NCI-H2107 treated with DMSO at 0.1 percent for 48 hours (cell line): ENCODE data around the gene KCNJ5.

ENCODE experiments used
- DNase-seq: peaks from one replicate; lab custom pipeline; 2025; ENCODE audit not compliant: unreplicated experiment; lab: John Stamatoyannopoulos, UW

Gene KCNJ5

DNA sequence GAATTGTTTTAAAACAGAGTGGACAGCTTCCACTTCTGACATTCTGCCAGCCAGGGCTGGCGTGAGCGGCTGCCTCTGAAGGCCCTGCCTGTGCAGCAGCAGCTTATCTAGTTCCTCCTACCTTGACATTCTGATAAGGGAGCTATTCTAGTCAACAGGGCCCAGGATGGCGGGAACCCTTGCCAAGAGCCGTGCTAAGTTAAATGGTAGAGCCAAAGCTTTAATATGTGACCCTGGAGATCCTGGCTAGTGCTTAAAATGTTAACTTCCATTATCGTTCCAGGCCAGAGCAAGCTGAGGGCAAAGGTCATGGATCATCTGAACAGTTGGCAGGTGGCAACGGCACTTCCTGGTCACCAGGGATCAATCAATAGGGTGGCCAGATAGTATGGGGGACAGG lies 3.5 kb downstream of the KCNJ5 start:
- no peak for DNase-seq

DNA sequence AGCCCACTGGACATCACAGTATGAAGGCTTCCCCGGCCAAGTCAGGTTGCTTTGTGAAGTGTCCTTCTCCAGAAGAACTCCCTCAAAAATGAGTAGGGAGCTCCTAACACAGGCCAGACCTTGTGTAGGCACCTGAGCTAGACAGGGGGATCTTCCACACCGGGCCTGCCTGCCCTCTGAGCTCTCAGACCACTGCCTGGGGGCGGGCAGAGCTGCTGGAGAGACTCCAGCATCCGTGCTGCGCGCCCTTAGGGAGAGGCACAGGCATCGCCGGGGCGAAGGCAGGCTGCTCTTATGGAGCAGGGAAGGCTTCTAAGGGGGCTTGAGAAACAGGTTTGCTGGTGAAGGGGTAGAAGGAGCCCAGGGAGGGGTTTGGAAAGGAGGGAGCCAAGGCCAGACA lies 4.4 kb downstream of the KCNJ5 start:
- no peak for DNase-seq

DNA sequence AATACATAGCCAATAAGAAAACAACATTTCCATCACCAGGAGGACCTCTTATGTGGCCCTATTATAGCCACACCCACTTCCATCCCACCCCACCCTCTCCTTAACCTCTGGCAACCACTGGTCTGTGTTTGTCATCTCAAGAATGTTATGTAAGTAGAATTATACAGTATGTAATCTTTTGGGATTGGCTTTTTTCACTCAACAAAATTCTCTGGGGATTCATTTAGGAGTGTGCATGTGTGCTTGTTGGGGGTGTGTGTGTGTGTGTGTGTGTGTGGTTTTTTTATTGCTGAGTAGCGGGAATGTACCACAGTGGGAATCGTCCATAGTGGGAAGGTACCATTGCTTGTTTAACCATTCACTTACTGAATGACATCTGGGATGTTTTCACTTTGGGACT lies 5.2 kb downstream of the KCNJ5 start:
- DNase-seq: no peak

DNA sequence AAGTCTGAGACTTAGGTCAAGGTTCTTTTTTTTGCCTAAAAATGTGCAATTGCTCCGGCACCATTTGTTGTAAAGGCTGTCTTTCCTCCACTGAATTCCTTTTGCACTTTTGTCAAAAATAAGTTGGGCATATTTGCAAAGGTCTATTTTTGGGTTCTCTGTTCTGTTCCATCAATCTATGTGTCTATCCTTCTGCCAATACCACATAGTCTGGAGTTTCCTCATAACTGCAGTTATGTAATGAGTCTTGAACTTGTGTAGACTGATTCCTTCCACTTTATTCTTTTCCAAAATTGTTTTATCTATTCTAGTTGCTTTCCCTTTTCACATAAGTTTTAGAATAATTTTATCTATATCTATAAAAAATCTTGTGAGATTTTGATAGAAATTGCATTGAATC lies 6.7 kb downstream of the KCNJ5 start:
- no peak for DNase-seq

DNA sequence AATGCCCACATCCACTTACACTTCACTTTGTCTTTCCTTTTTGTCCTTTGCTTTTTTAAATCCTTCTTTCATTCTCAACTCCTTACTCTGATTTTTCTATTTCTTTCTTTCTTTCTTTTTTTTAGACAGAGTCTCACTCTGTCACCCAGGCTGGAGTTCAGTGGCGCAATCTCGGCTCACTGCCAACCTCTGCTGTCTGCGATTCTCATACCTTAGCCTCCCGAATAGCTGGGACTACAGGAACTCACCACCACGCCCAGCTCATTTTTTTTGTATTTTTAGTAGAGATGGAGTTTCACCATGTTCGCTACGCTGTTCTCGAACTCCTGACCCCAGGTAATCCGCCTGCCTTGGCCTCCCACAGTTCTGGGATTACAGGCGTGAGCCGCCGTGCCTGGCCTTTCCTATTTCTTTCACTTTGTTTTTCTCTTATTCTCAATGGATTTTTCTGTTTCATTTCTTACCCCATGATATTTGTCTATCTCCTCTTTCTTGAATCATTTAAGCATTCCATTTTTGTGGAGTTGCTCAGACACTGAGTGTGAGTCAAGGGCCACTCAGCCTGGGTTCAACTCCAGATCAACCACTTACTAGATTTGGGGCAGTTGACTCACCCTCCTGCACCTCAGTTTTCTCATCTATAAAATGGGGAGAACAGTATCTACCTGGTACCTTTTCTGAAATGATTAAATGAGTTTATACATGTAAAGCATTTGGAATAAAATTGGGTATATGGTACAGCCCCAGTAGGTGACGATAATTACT lies 7.6 kb downstream of the KCNJ5 start:
- DNase-seq: no peak

DNA sequence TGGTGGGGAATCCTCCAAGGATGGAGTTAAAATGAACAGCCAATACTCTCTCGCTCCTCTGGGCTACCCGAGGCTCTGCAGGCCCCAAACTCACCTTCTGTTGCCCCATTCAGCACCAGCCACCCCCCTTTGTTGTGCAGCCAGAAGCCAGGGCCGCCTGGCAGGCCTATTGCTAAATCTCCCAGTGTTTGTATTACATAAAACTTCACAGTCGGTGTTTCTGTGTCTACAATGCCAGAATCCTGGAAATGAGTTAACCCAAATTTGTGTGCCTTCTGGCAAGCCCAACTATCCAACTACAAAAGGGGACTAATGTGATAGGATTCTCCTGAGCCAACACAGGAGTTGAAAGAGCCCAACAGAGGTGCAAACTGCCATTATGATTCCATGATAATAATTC lies 9.3 kb downstream of the KCNJ5 start:
- no peak for DNase-seq

DNA sequence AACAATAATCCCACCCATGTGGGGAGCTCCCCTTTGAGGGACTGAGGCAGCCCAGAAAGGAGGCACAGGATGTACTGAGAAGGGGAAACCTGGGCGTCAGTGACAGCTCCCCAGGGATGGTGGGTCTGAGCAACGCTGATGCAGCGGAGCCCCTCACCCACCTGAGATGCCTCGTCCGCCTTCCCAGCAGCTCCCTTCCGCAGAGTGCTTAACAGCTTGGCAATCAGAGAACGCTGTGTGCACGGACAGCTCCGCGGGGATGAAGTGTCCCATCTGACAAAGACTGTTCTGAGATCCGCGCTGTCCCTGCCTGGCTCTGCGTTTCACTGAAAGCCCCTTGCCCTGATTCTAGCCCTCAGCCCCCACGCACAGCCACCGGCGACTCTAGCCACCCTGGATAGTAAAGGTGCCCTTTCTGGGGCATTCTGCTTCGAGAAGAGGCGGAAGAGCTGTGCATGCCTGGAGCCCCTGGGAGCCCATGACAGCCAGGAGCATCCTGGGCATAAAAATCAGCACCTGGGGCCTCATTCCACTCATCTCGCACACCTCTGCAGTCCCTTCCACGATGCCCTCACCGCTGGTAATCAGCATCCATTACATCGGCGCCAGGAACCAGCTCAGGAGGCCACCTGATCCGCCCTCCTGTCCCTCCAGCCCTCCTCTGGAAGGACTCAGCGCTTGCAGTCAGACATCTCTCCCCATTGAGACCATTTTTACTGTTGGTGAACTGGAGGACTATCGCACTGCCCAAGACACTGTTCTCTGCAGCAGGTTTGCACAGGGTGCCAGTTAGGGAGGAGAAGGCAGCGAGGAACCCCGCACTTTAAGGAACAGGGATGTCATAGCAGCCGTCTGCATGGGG lies 10.7 kb downstream of the KCNJ5 start:
- no peak for DNase-seq

DNA sequence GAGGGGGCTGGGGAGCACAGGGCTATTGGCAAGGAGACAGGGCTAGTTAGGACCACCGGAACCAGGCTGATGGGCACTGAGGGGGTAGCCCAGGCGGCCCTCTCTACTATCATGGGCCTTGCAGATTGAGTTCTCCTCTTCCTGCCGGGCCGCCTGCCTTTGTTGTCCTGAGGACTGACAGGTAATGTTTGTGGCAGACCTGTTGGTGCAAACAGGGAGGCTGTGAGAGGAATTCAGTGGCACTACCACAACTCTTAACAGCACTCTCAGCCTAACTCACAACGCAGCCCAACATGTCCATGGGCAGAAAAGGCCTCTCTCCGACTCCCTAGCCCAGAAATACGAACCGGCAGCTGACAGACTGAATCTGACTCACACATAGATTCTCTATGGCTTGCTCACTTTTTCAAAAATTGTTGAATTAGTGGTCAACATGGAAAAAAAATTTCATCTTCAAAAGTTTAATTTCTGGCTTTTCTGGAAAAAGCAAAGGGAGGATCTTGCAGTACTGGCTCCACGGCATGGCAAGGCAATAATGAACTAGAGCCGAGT lies 11.4 kb downstream of the KCNJ5 start:
- DNase-seq: no peak

DNA sequence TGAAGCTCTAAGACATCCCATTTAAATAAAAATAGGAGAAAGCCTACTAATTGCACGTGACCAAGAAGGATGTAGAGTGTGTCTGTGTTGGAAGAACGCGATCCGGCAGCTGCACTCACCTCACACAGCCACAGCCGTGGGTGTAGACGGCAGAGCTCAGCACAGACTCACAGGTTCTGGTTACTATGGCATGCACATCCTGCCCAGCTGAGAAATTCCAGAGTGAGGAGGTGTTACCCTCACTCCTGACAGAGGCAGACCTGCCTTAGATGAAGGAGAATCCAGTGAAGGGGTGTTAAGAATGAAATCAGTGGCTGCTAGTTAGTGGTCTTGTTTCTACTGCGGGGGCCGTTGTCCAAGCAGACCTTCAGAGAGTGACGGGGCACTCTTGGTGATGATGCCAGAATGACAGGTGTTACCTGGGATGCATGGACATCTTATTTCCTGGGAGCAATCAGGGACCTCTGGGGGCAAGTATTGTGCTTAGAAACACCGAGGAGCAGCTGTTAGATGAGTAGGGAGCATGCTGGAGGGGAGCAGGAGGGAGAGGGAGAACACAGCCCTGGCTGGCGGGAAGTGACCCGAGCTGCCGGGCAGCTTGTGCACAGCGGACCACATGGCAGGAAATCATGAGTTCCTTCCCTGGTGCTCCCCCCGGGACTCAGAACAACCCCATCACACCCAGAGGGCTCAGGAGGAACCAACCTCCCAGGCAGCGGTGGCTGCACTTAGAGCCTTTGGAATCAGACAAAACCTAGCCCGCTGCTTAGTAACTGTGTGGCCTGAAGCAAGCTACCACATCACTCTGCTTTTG lies 12.3 kb downstream of the KCNJ5 start:
- DNase-seq: no peak

DNA sequence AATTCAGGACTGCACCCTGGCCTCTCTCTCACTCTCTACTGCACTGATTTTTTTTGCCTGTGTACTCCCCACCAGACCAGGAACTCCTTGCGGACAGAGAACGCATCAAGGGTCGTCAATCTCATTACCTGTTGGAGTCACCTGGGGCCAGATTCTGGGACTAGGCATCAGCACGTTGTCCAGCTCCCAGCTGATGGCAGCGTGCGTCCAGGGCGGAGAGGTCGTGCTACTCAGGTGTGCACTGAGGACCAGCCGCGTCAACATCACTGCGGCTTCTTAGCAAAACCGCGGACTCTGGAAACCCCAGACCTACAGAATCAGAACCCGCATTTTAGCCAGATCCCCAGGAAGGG lies 13.1 kb downstream of the KCNJ5 start:
- no peak for DNase-seq

DNA sequence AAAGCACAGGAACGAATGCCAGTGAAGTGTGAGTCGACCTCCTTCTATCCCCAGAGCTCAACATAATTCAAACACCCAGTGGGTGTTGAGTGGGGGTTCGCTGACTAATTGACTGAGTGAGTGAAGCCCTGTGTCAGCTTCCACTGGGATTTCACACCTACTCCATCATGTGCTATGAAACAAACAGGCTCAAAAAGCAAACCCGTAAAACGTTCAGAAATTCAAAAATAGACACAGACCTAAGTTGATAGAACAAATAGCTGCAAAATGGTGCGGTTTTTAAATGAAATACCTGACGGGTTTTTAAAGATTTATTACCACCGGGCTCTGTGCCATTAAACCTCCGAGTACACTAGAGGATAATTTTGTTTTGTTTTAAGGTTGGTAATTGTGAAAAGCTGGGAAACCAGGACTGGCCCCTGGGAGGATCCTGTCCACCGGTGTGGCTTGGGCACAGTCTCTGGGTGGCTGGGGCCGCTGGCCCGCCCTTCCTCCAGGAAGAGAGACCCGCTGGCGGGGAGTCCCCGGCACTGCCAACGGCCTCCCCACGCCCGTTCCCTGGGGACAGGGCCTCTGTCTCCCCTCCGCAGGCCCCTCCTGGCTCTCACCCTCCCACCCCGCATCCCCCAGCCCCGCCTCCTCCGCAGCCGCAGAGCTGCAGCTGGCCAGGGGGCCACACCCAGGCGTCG lies 13.6 kb downstream of the KCNJ5 start:
- DNase-seq: no peak

DNA sequence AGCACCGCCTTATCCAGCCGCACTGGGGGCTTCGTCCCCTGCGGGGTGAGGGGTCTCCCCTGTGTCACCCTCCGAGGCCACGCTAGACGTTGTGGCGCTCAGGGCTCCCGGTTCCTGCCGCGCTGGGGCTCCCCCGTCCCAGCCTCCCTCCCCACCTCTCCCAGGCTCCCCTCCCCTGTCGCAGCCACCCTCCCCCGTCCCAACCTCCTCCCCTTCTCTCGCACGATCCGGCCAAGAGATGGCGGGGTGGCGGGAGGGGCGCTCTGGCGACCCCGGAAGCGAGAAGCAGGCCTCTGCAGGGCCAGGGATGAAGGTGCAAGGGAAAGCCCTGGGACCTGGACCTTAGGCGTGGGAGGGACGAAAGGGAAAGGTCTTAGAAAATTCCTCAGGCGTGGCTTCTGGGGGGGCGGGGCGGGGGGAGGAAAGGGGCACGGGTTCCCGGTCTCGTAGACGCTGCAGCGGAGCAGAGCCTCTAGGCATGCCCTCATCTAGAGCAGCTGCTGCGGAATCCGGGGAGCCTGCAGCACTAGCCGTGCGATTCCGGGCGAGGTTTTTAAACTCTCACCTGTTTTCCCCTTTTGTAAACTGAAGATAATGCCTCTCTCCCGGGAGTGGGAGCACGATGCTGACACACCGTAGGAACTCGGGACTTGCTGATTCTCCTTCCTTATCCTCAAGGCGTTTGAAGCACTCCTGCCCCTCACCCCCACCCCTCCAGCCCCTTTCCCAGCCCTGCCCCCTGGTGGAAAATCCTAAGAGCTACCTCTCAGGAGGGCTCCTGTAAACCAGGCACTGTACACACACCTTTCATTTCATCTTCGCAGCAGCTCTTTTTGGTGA lies 14.4 kb downstream of the KCNJ5 start:
- DNase-seq: peak; percentile 52

DNA sequence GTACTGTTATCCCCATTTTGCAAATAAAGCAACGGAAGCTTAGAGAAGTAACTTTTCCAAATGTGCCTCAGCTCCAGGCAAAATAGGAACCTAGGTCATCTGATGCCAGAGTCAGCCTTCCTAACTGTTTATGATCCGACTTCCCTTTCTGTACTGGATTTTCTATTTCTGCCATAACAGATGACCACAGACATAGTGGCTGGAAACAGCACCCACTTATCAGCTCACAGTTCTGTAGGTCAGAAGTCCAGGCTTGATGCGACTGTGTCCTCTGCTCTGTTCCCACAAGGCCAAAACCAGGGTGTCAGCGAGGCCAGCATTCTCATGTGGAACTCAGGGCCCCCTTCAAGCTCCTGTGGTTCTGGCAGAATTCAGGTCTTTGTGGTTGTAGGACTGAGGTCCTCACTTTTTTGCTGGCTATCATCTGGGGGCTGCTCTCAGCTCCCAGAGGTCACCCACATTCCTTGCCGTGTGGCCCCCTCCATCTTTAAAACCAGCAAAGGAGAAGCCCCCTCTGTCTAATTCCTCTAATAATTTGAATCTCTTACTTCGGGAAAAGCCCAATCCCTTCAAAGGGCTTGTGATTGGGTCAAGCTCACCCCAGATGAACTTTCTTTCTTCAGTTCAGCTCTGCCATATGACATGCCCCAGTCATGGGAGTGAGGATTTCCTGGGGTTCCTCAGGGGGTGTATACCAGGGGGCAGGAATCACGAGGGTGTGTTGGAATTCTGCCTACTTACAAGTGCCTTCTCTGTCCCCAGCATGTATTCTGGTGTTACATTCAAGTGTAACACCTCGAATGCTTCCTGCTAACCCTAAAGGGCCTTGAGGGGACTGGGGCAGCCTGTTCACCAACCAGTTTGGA lies 15.3 kb downstream of the KCNJ5 start:
- no peak for DNase-seq

DNA sequence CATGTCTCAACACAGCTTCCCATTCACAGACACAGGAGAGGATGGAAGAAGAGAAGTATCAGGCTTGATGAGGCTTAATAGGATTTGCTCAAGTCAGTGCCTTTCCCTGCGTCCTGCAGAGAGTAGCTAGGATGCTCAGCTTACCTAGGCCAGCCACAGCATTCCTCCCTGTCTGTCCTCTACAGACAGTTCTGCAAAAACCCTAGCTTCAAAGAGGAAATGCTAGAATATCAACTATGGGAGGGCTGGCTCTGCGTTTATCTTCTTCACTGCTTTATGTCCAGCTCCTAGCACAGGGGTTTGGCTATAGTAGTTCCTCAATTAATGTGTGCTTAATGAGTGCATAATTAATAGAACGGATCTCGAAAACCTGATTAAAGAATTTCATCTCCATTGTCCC lies 16.4 kb downstream of the KCNJ5 start:
- no peak for DNase-seq

DNA sequence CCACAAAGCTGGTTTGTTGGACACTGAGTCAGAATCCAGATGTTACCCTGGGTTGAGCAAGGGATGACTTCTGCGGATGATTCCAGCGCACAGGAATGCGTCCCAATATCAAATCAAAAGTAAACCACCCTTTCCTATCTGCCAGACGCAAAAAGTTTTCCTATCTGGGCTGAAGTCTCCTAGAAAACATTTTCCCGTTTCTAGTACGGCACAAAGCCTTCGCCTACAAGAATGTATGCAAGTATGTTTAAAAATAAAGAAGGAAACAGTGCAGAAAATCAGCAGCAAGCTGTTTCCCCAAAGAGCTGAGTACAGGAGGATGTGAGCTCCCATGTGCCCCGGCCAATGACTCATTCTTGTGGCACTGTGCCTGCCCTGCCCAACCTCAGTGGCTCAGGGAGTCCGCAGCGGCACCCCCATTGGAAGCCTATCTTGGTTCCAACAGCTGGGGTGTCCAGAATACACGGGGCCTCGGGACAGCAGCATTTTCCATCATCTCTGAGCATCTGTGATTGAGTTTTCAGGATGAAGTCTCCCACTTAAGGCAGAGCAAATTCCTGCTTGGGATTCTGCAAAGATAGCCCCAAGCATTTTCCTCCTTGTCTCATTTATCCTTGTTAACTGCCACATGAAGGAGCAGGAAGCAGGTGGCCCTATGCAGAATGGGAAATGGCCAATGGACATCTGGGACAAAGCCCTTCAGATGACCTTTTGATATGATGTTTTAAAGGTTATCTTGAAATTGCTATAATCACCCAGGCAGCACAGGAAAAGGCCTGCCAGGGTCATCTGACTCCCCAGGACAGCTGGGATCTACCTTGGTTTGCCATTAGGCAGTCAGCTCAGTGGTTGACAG lies 17.5 kb downstream of the KCNJ5 start:
- DNase-seq: no peak

DNA sequence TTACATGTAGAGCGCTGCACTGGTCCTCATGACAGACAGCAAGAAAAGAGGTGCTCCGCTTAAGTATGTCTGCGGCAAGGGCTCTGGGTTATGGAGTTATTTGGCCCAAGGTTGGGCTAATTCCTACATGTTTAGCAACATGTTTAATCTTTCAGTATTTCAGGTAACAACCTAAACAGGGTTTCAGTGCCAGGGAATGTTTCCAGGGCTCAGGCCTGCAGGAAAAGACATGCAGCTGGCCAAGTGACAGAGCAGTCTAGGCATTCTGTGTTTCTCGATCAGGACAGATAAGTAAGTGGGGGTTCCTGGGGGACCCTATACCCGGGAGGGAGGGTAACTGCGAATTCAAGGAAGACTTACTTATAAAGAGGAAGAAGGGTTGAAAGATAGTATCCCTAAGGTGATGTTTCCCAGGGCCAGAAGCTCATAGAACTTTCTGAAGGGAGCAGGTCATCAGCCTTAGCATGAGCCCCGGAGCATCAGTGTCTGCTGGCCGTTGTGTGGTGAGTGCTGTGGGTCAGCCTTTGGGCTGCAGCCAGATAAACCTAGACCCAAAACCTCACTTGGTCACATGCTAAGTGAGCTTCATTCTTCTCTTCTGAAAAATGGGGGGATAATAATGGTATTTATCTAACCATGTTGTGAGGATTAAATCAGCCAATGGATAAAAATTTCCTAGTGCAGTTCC lies 18.4 kb downstream of the KCNJ5 start:
- no peak for DNase-seq

DNA sequence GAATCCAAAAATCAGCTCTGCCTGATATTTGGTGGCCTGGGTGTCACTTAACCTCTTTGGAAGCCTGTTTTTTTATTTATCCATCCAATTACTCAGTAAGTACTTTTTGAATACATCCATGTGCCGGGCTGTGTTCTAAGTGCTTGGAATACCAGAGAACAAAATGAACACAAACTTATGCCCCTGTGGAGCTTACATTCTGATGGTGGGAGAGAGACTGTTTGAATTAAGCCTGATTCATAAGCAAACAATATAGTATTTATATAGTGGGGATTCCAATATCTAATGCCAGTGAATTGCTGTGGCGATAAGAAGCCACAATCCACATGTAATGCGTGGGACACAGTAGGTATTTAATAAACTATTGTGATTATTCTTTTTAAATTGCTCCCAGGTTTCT lies 19.4 kb downstream of the KCNJ5 start:
- DNase-seq: no peak

DNA sequence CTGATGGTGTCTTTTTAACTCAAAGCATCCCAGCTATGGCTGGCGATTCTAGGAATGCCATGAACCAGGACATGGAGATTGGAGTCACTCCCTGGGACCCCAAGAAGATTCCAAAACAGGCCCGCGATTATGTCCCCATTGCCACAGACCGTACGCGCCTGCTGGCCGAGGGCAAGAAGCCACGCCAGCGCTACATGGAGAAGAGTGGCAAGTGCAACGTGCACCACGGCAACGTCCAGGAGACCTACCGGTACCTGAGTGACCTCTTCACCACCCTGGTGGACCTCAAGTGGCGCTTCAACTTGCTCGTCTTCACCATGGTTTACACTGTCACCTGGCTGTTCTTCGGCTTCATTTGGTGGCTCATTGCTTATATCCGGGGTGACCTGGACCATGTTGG lies 20.1 kb downstream of the KCNJ5 start:
- DNase-seq: no peak
